ENCODE results near the gene CLK2.
"Not testable (repeated sequence)": the region's sequence is repeated elsewhere in the genome, so short reads cannot be mapped to it uniquely, and the experiment has no call there.

CLK2 gene

GRCh38 chr1:155263067-155263466 is 10.2 kb downstream of the CLK2 start:
- no peak for DNase-seq

- peak; percentile 100 for DNase-seq
Observed at GRCh38 chr1:155261852-155262673, 11.2 kb downstream of the CLK2 start, which contains the start of gene SCAMP3. SCAMP3 (minus strand) TSS chr1:155262360; CDS start chr1:155262151, 209 bp downstream.

- peak in 1 of 2 experiments; percentile 83 for DNase-seq
Observed at GRCh38 chr1:155261493-155261851, 11.8 kb downstream of the CLK2 start.

- DNase-seq, result no peak
Observed at GRCh38 chr1:155260276-155260675, 13.0 kb downstream of the CLK2 start.

- DNase-seq, result no peak
Observed at GRCh38 chr1:155256058-155256852, 17.0 kb downstream of the CLK2 start.

GRCh38 chr1:155255243-155256007 is 17.9 kb downstream of the CLK2 start, which contains the start of gene ENTREP3:
ENTREP3 (minus strand) TSS chr1:155255483; CDS start chr1:155254877, 606 bp downstream.
- DNase-seq, result peak; percentile 94 to 99

GRCh38 chr1:155254714-155255242 is 18.5 kb downstream of the CLK2 start:
- DNase-seq, result peak in 1 of 2 experiments; percentile 77

- DNase-seq, result peak in 1 of 2 experiments; percentile 64
Observed at GRCh38 chr1:155254228-155254713, 19.0 kb downstream of the CLK2 start.

GRCh38 chr1:155253797-155254196 is 19.5 kb downstream of the CLK2 start:
- no peak for DNase-seq

GRCh38 chr1:155253208-155253607 is 20.1 kb downstream of the CLK2 start:
- DNase-seq, result peak in 1 of 2 experiments; percentile 52

GRCh38 chr1:155251566-155251965 is 21.7 kb downstream of the CLK2 start:
- DNase-seq, result no peak

- DNase-seq, result peak; percentile 97 to 100
Observed at GRCh38 chr1:155250633-155251449, 22.5 kb downstream of the CLK2 start.

- DNase-seq, result no peak
Observed at GRCh38 chr1:155250246-155250632, 23.1 kb downstream of the CLK2 start.

- no peak for DNase-seq
Observed at GRCh38 chr1:155247667-155248553, 25.4 kb downstream of the CLK2 start.

GRCh38 chr1:155246796-155247195 is 26.5 kb downstream of the CLK2 start:
- not testable (repeated sequence) for DNase-seq

GRCh38 chr1:155245163-155245524 is 28.2 kb downstream of the CLK2 start:
- DNase-seq, result no peak

GRCh38 chr1:155244368-155245162 is 28.7 kb downstream of the CLK2 start:
- DNase-seq, result peak; percentile 100

- no peak for DNase-seq
Observed at GRCh38 chr1:155242805-155243358, 30.4 kb downstream of the CLK2 start.

GRCh38 chr1:155241841-155242264 is 31.5 kb downstream of the CLK2 start:
- no peak for DNase-seq
